Mesenteric fat pad (tissue), 1 donor: ENCODE results near the gene TBX4. TPM values are rescaled to one million over a fixed set of nuclear protein-coding genes. Genes with fewer than 3 reads are reported as not detected.
A peak's percentile ranks its signal among the peaks of the same experiment; 100 is the strongest.

ENCODE experiments used
- DNase-seq: peaks from one replicate; pipeline ENCODE4 v3.0.0-alpha.2; 2020; ENCODE audit warnings: low spot score
- total RNA-seq: library from RNA; stranded (reverse); fragmentation: NEBNext Ultra II Directional; extraction: Animal tissue kit (Norgen Biotek cat#: 25700); gene quantifications from one replicate; pipeline ENCODE4 v1.2.1, GENCODE V29; 2021
- donor health status: DM: yes; HTN: yes; CAD: no.

TBX4 gene
- total RNA-seq, 1 donor from 2014 or later, result 0.19 TPM

DNA sequence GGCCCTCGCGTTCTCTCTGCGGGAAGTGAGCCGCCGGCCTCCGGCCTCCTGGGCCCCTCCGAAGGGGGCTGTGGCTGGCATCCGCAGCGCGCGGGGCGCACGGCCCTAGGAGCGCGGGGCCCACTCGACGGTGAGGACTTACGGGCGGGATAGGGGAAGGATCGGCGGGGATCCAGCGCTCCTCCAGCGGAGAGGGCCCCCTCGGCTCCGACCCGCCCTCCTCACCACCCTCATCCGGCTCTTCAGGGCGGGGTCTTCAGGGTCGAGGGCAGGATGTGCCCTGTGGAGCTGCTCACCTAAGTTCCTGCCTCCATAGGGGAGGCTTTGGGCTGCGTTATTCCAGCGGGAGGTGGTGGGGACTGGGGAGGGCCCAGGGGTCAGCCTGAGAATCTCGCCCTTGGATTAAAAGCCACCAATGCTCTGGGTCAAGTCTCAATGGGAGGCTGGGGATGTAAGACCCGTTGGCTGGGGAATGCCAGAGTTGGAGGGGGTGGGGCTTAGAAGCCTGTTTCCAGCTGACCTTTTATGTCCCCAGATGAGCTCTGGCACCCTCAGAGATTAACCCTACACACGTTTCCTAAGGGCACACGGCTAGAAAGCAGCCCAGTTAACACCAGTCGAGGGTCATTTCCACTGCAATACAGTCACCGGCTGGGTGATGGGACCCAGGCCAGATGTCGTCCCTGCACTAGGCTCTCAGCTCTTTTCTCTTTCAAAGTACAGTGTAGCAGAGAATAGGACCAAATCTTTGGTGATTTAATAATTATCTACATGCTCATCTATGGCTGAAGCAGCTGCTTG lies 39.2 kb upstream of the TBX4 start:
- DNase-seq, result peak; percentile 90

DNA sequence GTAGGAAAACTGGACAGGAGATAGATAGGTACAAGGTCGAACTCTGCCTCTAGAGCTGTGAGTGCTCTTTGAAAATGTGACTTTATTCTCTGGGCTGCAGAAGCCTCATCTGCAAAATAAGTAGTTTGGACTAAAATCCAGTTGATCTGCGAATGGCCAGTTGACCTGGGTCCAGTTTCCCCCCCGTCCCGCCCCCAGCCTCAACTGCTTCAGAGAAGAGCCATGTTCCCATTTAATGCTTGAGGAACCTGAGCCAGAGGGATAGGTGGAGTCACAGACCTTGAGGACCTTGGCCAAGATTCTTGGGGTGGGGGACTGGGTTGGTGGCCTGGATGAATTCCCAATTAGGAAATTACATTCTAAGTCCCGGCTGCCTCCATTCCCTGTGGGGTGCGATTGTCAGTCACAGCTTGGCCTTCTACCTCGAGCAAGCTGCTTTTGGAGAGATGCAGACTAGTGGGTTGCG lies 38.5 kb upstream of the TBX4 start:
- peak; percentile 26 for DNase-seq

DNA sequence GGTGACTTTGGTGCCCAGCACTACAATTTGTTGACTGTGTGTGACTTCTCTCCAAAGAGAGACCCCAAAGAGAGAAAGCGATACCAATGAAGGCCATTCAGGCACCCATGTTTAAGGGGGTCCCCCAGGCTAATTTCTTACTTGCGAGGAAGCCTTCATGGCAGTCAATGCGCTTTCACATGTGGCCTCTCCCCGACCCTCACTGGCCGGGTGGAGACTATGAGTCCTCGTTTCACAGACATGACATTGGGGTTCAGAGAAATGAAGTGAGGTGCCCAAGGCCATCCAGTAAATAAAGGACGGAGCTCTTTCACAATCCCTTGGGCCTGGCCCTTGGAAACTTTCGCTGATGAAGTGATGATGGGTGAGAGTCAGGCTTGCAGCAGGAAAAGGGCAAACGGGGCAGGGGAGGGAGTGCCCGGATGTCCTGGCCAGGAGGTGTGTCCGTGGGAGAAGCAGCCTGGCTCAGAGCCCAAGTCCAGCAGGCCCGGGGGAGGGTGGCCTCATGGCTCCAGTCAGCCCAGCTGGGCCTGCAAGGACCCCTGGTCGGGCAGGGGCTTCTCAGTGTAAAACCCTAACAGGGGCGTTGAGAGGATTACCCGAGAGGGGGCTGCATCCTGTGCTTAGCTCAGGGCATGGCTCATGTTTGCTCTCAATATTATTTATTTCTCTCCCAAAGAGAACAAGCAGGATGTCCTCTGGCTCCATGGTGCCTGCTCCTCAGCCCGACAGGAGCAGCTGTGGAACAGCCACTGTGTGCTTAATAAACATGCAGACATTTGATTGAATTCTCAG lies 37.9 kb upstream of the TBX4 start:
- DNase-seq, result peak; percentile 85

DNA sequence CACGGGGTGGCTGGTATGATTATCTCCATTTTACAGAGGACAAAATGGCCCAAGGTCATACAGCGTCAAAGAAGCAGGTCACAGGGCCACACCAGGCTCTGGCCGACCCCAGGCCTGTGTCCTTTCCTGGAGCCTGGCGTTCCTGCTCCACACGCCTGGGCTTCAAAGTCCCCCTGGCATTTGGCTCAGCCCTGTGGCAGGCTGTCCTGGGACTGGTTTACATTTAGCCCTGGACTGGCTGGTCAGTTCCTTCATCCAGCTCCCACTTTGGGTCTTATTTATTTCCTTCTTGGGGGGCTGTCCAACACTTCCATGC lies 37.3 kb upstream of the TBX4 start:
- DNase-seq, result peak; percentile 68

DNA sequence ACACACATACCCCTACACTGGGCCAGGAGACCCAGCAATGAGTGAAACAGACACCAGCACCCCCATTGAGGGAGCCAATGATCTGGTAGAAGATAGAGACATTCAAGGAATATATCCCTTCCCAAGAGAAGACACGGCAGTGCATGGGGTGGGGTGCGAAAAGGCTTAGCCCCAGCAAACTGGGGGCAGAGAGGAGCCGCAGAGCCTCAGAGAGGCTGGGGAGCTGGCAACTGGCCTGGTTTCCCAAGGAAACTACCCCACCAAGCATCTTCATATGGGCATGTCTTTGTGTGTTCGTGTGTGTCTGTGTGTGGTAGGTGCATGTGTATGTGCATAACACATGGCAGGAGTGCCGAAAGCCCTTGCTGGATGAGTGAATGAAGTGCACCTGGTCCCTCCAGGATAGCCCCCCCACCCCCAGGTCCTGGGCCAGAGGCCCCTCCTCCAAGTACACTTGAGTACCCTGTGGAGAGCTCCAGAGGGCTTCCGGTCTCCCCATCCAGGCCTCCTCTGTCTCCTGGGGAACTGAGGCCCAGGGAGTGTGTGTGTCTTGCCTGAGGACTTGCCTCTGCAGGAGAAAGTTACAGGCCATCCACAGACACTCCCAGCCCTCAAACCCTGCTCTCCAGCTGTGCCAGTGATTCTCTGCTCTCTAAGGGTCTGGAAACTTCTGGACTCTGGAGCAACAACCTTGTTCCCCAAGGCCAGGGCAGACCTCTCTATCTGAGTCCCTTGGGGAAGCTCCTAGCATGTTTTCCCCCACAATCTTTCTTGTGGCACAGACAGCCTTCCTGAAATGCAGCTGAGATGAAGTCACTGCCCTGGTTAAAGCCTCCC lies 36.6 kb upstream of the TBX4 start:
- DNase-seq, result peak; percentile 82

DNA sequence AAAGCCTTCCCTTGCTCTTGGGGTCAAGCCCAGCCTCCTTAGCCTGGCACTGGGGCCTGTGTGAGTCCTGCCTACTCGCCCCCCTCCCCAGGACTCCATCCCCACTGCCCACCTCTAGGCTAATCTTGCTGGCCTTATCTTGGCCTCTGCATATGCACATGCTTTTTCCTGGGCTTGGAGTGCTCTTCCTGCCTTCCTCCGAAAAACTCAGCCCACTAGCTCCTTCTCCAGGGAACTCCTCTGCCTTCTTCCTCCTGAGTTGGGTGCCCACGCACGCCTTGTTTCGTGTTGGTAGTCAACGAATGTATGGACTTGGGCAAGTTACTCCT lies 36.0 kb upstream of the TBX4 start:
- no peak for DNase-seq

DNA sequence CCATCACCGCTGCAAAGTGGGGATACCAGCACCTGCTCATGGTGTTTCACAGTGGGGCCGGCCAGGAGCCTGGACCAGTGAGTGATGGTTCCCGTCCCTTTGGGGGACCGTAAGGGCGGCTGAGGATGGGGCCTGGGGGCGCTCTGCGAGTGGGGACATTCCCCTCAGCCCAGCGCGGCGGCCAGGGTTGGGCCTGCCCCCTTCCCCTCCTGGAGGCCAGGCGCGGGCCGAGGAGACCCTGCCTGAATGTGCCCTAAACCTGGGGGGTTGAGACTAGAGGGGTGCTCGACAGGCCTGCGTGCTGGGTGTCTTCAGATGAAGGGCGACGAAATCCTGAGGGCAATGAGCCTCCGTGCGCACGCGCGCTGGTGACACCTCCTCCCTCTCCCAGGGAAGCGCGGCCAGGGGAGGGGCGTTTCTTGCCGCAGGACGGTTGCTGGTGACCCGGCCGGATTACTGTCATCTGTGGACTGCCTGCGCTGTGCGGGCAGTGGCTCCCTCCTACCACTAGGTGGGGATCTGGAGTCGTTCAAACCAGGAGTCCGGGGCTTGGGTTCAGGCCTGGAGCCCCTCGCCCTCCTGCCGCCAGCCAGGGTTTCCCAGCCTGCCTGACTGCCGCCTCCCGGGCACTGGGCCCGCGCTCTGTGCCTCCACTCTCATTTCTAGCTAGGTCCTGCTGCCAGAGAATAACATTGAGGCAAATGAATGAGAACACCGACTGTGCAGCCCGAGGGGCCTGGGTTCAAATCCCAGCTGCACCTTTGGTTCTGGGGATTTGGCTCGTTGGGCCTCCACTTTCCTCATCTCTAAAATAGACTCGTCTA lies 35.5 kb upstream of the TBX4 start:
- peak; percentile 94 for DNase-seq

DNA sequence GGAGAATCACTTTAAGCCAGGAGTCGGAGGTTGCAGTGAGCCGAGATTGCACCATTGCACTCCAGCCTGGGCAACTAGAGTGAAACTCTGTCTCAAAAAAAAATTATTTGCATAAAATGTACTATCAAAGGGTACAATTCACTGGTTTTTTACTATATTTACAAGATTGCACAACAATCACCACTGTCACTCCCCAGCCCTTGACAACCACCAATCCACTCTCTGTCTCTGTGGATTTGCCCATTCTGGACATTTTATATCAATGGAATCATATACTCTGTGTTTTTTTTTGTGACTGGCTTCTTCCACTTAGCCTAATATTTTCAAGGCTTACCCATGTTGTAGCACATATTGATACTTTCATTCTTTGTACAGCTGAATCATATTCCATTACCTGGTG lies 33.8 kb upstream of the TBX4 start:
- no peak for DNase-seq

DNA sequence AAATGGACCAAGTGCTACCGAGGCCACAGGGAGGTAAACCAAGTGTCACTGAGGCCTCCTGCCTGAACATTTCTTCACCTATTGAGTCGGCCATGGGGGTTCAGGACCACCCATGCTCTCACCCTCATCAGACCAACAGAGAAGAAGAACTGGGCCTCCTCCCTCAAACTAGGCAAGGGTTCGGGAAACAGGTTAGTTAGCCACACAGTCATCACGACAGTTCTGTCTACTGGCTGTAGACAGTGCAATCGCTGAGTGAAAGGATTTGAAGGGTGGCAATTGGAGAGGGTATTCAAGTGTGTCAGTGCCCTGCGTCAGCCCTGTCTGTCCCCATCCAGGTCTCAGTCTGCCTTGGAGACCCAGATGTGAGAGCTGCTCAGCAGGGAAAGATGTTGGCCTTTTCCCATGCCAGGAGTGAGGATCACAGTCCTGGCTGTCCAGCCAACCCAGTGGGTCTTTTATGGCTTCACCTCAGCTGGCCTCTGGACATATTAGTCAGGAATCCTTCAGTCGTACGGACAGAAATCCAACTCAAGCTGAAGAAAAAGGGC lies 32.7 kb upstream of the TBX4 start:
- DNase-seq, result no peak

DNA sequence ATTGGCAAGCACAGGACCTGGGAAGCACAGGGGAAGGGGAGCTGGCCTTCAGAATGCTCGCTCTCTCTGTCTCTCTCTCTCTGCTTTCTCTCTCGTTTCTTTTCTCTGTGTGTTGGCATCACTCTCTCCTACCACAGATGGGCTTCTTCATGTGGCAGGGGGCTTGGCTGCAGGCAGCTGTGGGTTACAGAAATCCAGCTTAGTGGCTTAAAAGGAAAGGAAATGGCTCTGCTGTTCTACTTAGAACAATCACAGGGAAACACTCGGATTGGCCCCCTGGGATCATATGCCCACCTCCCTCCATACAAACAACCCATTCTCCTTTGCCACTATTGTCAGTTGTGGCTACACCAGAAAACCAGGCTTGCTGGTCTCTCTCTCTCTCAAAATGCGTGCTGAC lies 32.2 kb upstream of the TBX4 start:
- DNase-seq, result no peak

DNA sequence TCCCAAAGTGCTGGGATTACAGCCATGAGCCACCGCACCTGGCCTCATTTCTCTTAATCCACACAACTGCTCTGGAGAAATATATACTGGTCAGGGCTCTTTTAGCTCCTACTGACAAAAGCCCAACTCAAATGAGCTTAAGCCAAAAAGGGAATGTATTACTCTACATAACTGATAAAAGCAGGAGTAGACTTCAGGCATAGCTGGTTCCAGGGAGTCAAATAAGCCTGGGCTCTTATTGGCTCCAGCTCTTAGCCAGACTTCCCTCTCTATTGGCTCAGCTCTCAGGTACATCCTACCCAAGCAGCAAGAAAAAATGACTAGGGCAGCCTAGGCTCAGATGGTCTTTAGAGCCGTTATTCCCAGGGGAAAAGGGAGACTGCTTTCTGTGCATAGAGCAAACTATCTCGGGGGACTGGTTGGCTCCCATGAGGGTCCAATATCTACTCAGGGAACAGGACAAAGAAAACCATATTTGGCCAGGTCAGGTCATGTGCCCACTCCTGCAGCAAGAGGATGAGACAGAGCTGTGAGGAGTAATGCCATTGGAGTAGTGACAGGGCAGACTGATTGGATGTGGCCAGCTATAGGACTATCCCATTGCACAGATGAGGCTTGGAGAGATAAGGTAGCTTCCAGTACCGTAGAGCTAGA lies 31.4 kb upstream of the TBX4 start:
- no peak for DNase-seq

DNA sequence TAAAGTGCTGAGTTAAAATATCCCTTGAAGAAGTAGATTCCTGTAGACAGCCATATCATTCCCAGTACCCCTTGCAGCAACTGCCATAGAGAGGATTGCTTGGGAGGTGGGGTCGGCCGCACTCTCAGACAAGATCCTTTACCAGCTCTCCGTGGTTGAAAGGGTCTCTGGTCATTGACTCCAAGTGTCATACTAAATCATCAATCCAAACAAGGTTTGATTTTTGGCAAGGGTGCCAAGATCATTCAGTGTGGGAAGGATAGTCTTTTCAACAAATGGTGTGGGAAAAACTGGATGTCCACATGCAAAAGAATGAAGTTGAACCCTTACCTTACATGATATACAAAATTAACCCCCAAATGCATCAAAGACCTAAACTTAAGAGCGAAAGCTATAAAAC lies 30.8 kb upstream of the TBX4 start:
- no peak for DNase-seq

DNA sequence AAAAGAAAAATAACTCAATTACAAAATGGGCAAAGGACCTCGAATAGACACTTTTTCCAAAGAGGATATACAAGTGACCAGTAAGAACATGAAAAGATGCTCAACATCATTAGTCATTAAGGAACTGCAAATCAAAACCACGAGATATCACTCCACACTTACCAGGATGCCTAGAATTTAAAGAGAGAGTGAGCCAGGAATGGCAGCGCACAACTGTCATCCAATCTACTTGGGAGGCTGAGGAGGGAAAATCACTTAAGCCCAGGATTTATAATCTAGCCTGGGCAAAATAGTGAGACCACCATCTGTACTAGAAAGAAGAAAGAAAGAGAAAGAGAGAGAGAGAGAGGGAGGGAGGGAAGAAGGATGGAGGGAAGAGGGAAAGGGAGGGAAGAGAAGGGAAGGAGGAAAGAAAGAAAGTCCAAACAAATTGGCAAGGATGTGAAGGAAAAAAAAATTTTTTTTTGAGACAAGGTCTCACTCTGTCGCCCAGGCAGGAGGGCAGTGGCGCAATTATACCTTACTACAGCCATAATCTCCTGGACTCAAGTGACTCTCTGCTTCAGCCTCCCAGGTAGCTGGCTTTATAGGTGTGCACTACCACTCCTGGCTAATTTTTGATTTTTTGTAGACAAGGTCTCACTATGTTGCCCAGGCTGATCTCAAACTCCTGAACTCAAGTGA lies 30.0 kb upstream of the TBX4 start:
- no peak for DNase-seq

DNA sequence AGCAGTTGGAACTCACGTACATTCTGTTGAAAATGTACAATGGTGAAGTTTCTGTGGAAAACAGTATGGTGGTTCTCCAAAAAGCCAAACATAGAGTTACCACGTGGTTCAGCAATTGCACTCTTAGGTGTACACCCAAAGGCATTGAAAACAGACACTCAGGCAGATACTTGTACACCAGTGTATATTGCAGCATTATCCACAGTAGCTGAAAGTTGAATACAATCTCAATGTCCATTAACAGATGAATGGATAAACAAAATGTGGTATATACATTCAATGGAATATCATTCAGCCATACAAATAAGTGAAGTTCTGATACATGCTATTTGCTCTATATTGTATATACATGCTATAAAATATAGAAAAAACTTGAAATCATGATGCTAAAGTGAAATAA lies 29.4 kb upstream of the TBX4 start:
- no peak for DNase-seq

DNA sequence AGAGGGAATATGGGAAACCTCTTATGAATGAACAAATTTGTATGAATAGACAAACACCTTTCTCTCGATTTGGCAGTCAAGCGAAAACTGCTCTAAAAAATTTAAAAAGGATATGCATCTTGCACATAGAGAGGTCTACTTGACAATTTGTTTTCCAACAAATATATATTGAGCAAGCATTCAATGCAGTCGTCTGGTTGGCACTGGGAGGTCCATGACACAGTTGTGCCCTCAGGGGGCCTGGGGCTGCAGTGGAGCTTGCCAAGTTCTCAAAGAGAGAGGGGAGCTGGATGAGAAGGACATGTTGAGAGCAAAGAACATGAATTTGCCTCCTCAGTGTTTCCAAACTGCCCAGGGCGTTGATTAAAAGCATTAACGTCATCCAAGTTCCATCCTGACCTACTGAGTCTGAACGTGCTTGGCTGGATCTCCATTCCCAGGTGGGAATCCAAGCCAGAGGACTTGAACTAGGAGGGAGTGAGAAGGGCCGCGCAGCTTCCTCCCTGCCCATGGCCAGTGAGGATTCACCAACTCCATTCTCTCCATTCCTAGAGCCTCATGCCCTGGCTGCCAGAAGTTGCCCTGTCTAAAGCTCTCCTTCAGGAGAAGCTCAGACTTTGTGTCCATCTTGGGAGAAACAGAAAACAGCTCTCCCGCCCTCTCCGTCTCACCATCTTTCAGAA lies 28.1 kb upstream of the TBX4 start:
- peak; percentile 75 for DNase-seq

DNA sequence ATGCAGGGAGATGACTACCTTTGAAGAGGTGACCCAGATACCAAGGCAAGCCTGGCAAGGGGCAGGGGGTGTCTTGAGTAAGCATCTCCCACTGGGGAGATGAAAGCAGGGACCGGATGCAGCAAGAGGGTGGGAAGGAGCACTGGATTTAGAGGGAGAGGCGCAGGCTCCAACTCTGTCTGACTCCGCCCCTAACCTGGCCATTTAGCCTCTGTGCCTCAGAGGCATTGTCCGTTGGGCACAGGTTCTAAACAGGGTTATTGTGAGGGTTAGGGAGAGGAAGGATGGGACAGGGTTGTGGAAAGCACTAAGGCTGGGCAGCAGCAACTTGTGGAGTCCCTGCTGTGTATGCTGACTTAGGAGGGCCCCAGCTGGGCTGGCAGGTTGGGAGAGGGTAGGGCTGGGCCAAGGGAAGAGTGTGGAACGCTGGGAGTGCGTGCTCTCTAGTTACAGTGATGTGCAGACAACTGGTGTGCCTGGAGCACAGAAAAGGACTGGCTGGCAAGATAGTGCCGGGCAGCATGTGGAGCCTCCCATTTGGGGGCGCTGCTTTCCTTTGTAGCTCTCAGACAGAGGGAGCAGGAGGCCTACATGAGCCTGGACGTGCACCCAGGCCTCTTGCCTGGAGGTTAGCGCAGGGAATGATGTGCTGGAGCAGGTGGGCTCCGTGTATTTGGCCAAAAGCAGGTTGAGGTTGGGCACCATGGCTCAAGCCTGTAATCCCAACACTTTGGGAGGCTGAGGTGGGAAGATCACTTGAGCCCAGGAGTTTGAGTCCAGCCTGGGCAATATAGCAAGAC lies 26.3 kb upstream of the TBX4 start:
- DNase-seq, result no peak

DNA sequence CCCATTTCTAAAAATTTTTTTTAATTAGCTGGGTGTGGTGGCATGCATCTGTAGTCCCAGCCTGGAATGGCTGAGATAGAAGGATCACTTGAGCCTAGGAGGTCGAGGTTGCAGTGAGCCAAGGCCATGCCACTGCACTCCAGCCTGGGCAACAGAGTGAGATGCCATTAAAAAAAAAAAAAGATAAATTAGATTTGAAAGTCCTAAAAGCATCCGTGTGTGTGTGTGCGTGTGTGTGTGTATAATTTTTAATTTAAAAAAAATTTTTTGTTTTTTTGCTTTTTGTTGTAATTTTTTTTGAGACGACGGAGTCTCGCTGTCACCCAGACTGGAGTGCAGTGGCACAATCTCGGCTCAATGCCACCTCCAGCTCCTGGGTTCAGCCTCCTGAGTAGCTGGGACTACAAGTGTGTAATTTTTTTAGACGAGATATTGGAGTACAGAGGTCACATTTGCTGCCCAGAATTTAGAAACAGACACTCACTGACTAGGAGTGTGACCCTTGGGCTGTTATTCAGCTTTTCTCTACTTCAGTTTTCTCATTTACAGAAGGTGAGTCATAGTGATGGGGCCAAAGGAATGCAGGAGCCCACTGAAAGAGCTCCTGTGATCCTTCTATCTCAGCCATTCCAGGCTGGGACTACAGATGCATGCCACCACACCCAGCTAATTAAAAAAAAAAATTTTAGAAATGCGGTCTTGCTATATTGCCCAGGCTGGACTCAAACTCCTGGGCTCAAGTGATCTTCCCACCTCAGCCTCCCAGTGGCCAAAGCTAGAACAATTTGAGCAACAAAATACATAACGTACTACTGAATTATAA lies 25.5 kb upstream of the TBX4 start:
- no peak for DNase-seq
